HEK293 (cell line): ENCODE data around the gene PROKR1.

Experiments used
- CTCF ChIA-PET: fragments of 350-600 bp; formaldehyde crosslinking; extraction: SDS; loops from one replicate; lab custom pipeline; 2021; ENCODE audit warnings: antibody characterized with exemption; lab: Yijun Ruan, JAX
- POLR2A ChIA-PET: fragments of 300-600 bp; formaldehyde crosslinking; extraction: SDS; loops from one replicate; lab custom pipeline; 2020; ENCODE audit warnings: antibody characterized with exemption, inconsistent platforms; lab: Yijun Ruan, JAX
- H3K27ac ChIP-seq: fragments of 200-500 bp; sonication (Bioruptor generic); 2 replicates; pipeline ENCODE4 v1.5.1; 2014; ENCODE audit warnings: low read depth, low read length, control low read depth, inconsistent platforms; ENCODE audit errors: extremely low read depth
- H3K36me3 ChIP-seq, 2 experiments: fragments of 200-500 bp in 1 of 2; sonication (Bioruptor generic) in 1 of 2; 1 replicate in 1 of 2; 2 replicates in 1 of 2; pipeline ENCODE4 v1.5.1; 2014 to 2017; ENCODE audit warnings: inconsistent platforms in 2 of 2, low read length in 2 of 2; ENCODE audit not compliant: control insufficient read depth in 2 of 2, insufficient read depth in 1 of 2
- H3K4me1 ChIP-seq: fragments of 200-500 bp; sonication (Bioruptor generic); 2 replicates; pipeline ENCODE4 v1.5.1; 2014; ENCODE audit warnings: mild to moderate bottlenecking, low read length, inconsistent platforms; ENCODE audit not compliant: control insufficient read depth, insufficient read depth
- H3K4me3 ChIP-seq: 2 replicates; pipeline ENCODE4 v1.5.1; 2011; ENCODE audit warnings: low read depth, mild to moderate bottlenecking, control low read depth, low read length, moderate library complexity
- H3K9me3 ChIP-seq: fragments of 200-500 bp; sonication (Bioruptor generic); 2 replicates; pipeline ENCODE4 v1.5.1; 2014; ENCODE audit warnings: low read depth, low read length, inconsistent platforms; ENCODE audit not compliant: control insufficient read depth, insufficient read depth
- GLI4 ChIP-seq: fragments of 450-650 bp; formaldehyde crosslinking; IDR thresholded peaks from 2 replicates; pipeline ENCODE4 v1.5.1; 2016; ENCODE audit warnings: missing biosample characterization, missing genetic modification characterization
- KLF9 ChIP-seq: fragments of 450-650 bp; formaldehyde crosslinking; IDR thresholded peaks from 2 replicates; pipeline ENCODE4 v1.5.1; 2016; ENCODE audit warnings: missing biosample characterization, missing genetic modification characterization, low read depth
- SALL2 ChIP-seq: fragments of 450-650 bp; formaldehyde crosslinking; IDR thresholded peaks from 2 replicates; pipeline ENCODE4 v1.5.0; 2017; ENCODE audit warnings: missing biosample characterization, mild to moderate bottlenecking, missing genetic modification characterization, borderline replicate concordance
- SCRT1 ChIP-seq: fragments of 450-650 bp; formaldehyde crosslinking; IDR thresholded peaks from 2 replicates; pipeline ENCODE4 v1.5.1; 2016; ENCODE audit warnings: missing biosample characterization, missing genetic modification characterization, borderline replicate concordance
- SCRT2 ChIP-seq: fragments of 450-650 bp; formaldehyde crosslinking; IDR thresholded peaks from 2 replicates; pipeline ENCODE4 v1.5.1; 2016; ENCODE audit warnings: missing biosample characterization, missing genetic modification characterization
- YY1 ChIP-seq: fragments of 450-650 bp; formaldehyde crosslinking; IDR thresholded peaks from 2 replicates; pipeline ENCODE4 v1.5.1; 2018; ENCODE audit warnings: missing biosample characterization, missing genetic modification characterization
- ZFHX2 ChIP-seq: fragments of 450-650 bp; formaldehyde crosslinking; conservative IDR thresholded peaks from 2 replicates; pipeline ENCODE4 v1.5.1; 2016; ENCODE audit warnings: missing biosample characterization, missing genetic modification characterization
- ZFP37 ChIP-seq: fragments of 450-650 bp; formaldehyde crosslinking; IDR thresholded peaks from 2 replicates; pipeline ENCODE4 v1.5.1; 2016; ENCODE audit warnings: missing biosample characterization, missing genetic modification characterization
- ZNF157 ChIP-seq: fragments of 450-650 bp; formaldehyde crosslinking; IDR thresholded peaks from 2 replicates; pipeline ENCODE4 v1.5.1; 2016; ENCODE audit warnings: missing biosample characterization, missing genetic modification characterization
- ZNF48 ChIP-seq: fragments of 450-650 bp; formaldehyde crosslinking; IDR thresholded peaks from 2 replicates; pipeline ENCODE4 v1.5.1; 2016; ENCODE audit warnings: missing biosample characterization, missing genetic modification characterization
- ZNF548 ChIP-seq: fragments of 450-650 bp; formaldehyde crosslinking; IDR thresholded peaks from 2 replicates; pipeline ENCODE4 v1.5.1; 2016; ENCODE audit warnings: missing biosample characterization, missing genetic modification characterization
- ZNF558 ChIP-seq: fragments of 450-650 bp; formaldehyde crosslinking; IDR thresholded peaks from 2 replicates; pipeline ENCODE4 v1.5.1; 2016; ENCODE audit warnings: missing biosample characterization, missing genetic modification characterization
- ZNF623 ChIP-seq: fragments of 450-650 bp; formaldehyde crosslinking; IDR thresholded peaks from 2 replicates; pipeline ENCODE4 v1.5.1; 2016; ENCODE audit warnings: missing biosample characterization, missing genetic modification characterization
- ZNF785 ChIP-seq: fragments of 450-650 bp; formaldehyde crosslinking; IDR thresholded peaks from 2 replicates; pipeline ENCODE4 v1.5.1; 2016; ENCODE audit warnings: missing biosample characterization, missing genetic modification characterization
- TF ChIP-seq, protein P1 (sequence below): fragments of 450-650 bp; formaldehyde crosslinking; IDR thresholded peaks from 2 replicates; pipeline ENCODE4 v1.5.1; 2016; ENCODE audit warnings: missing biosample characterization, missing genetic modification characterization
- TF ChIP-seq, protein P2 (sequence below): fragments of 450-650 bp; formaldehyde crosslinking; conservative IDR thresholded peaks from 2 replicates; pipeline ENCODE4 v1.5.1; 2016; ENCODE audit warnings: low read depth, missing biosample characterization, missing genetic modification characterization
- TF ChIP-seq, protein P3 (sequence below): fragments of 450-650 bp; formaldehyde crosslinking; IDR thresholded peaks from 2 replicates; pipeline ENCODE4 v1.5.1; 2017; ENCODE audit warnings: missing biosample characterization, missing genetic modification characterization

The PROKR1 gene

DNA sequence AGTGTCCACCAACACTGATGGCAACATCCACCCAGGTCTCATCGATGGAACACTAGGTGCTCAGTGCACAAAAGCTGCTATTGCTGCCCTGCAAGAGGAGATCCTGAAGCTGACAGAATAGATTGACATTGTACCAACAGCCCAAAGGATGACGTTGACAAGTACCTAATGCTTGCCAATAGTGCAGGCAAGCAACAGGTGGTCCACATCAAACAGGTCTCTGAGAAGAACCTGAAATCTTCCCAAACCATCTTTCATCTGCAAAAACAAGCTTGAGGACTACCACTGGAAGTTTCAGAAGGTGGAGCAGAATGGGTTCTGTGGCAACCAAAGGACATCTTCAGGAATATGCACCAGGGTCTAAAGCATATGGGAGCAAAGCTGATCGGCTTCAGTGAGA is 15.8 kb upstream of the PROKR1 start:
- no peaks in the 10 kb centered on the region for H3K4me1 ChIP-seq
- H3K9me3 ChIP-seq: no peaks in the 10 kb centered on the region
- H3K36me3 ChIP-seq: no peaks in the 10 kb centered on the region
- TF ChIP-seq SCRT2: peak; percentile 91
- no peak for TF ChIP-seq YY1
- TF ChIP-seq ZNF623 (tag by site-specific recombination): no peak
- peak; percentile 49; the same call in 1 of the 2 replicates for TF ChIP-seq SCRT1 (tag by site-specific recombination)
- TF ChIP-seq ZNF48 (tag by site-specific recombination): no peak
- TF ChIP-seq ZNF785 (tag by site-specific recombination): no peak
- ChIA-PET CTCF (interaction anchor here (0.9 to 1.1 kb wide), 2 partner anchors 33 to 80 kb away, joined by 3 to 4 read pairs; no protein-coding TSS in a partner anchor), POLR2A (no interaction called here)
- no peak overlapping the region for H3K27ac ChIP-seq
- no peak overlapping the region for H3K4me3 ChIP-seq

DNA sequence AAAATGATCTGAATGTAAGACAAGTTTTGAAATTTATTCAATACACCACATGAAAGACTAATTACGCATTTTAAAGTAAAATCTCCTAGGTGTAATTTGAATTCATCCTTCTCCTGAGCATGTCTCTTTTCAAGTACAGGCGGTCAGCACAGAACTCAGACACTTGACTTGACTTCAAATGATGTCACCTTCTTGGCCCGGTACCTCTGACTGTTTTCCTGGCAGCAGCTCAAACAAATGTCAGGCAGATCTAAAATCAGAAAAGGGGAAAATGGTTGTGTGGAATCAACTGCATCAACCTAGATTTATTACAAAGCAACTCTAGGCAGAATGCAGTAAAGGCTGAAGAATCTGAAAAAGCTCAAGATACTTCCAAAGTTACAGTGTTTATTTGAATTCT is 11.4 kb upstream of the PROKR1 start:
- Histone ChIP-seq H3K4me1 (no peaks in the 10 kb centered on the region), H3K36me3 (no peaks in the 10 kb centered on the region), H3K27ac (no peak overlapping the region), H3K4me3 (no peak overlapping the region), H3K9me3 (no peaks in the 10 kb centered on the region)
- POLR2A ChIA-PET: no interaction called here
- CTCF ChIA-PET: interaction anchor here (0.5 kb wide), 1 partner anchor 29 kb away, joined by 3 read pairs; no protein-coding TSS in a partner anchor
- TF ChIP-seq ZNF157 (tag by site-specific recombination): no peak
- TF ChIP-seq ZNF558 (tag by site-specific recombination): no peak
- no peak for TF ChIP-seq GLI4 (tag by site-specific recombination)
- no peak for TF ChIP-seq ZFP37 (tag by site-specific recombination)
- TF ChIP-seq, protein P1, sequence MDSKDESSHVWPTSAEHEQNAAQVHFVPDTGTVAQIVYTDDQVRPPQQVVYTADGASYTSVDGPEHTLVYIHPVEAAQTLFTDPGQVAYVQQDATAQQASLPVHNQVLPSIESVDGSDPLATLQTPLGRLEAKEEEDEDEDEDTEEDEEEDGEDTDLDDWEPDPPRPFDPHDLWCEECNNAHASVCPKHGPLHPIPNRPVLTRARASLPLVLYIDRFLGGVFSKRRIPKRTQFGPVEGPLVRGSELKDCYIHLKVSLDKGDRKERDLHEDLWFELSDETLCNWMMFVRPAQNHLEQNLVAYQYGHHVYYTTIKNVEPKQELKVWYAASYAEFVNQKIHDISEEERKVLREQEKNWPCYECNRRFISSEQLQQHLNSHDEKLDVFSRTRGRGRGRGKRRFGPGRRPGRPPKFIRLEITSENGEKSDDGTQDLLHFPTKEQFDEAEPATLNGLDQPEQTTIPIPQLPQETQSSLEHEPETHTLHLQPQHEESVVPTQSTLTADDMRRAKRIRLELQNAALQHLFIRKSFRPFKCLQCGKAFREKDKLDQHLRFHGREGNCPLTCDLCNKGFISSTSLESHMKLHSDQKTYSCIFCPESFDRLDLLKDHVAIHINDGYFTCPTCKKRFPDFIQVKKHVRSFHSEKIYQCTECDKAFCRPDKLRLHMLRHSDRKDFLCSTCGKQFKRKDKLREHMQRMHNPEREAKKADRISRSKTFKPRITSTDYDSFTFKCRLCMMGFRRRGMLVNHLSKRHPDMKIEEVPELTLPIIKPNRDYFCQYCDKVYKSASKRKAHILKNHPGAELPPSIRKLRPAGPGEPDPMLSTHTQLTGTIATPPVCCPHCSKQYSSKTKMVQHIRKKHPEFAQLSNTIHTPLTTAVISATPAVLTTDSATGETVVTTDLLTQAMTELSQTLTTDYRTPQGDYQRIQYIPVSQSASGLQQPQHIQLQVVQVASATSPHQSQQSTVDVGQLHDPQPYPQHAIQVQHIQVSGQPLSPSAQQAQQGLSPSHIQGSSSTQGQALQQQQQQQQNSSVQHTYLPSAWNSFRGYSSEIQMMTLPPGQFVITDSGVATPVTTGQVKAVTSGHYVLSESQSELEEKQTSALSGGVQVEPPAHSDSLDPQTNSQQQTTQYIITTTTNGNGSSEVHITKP (tag by site-specific recombination): peak; percentile 45; the same call in 1 of the 2 replicates
- no peak for TF ChIP-seq SALL2 (tag by site-specific recombination)

DNA sequence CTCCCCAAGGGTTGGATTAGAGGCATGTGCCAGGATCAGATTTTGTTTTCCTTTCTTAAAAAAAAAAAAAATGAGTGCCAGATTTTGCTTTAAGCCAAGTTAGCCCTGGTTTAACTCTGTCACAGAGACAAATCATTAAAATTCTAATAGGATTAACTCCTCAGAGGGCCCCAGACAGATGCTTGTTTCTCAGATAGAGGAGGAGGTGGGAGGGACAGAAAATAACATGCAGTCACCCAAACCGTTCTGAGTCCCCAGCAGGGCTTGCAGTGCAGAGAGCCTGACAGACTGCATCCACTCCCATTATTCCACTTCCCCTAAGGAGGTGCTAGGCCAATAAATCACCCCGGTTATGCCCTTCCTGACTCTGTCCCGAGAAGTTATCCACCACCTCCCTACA is 6.3 kb upstream of the PROKR1 start:
- CTCF ChIA-PET: no interaction called here
- no peaks in the 10 kb centered on the region for H3K36me3 ChIP-seq
- POLR2A ChIA-PET: no interaction called here
- H3K4me3 ChIP-seq: no peak overlapping the region
- no peaks in the 10 kb centered on the region for H3K4me1 ChIP-seq
- H3K27ac ChIP-seq: no peak overlapping the region
- TF ChIP-seq, protein P2, sequence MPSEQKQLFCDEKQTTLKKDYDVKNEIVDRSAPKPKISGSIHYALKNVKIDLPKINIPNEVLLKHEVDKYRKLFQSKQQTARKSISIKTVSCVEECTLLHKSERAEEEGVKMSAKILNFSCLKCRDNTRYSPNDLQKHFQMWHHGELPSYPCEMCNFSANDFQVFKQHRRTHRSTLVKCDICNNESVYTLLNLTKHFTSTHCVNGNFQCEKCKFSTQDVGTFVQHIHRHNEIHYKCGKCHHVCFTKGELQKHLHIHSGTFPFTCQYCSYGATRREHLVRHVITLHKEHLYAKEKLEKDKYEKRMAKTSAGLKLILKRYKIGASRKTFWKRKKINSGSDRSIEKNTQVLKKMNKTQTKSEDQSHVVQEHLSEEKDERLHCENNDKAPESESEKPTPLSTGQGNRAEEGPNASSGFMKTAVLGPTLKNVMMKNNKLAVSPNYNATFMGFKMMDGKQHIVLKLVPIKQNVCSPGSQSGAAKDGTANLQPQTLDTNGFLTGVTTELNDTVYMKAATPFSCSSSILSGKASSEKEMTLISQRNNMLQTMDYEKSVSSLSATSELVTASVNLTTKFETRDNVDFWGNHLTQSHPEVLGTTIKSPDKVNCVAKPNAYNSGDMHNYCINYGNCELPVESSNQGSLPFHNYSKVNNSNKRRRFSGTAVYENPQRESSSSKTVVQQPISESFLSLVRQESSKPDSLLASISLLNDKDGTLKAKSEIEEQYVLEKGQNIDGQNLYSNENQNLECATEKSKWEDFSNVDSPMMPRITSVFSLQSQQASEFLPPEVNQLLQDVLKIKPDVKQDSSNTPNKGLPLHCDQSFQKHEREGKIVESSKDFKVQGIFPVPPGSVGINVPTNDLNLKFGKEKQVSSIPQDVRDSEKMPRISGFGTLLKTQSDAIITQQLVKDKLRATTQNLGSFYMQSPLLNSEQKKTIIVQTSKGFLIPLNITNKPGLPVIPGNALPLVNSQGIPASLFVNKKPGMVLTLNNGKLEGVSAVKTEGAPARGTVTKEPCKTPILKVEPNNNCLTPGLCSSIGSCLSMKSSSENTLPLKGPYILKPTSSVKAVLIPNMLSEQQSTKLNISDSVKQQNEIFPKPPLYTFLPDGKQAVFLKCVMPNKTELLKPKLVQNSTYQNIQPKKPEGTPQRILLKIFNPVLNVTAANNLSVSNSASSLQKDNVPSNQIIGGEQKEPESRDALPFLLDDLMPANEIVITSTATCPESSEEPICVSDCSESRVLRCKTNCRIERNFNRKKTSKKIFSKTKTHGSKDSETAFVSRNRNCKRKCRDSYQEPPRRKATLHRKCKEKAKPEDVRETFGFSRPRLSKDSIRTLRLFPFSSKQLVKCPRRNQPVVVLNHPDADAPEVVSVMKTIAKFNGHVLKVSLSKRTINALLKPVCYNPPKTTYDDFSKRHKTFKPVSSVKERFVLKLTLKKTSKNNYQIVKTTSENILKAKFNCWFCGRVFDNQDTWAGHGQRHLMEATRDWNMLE (tag by site-specific recombination): no peak
- TF ChIP-seq, protein P3, sequence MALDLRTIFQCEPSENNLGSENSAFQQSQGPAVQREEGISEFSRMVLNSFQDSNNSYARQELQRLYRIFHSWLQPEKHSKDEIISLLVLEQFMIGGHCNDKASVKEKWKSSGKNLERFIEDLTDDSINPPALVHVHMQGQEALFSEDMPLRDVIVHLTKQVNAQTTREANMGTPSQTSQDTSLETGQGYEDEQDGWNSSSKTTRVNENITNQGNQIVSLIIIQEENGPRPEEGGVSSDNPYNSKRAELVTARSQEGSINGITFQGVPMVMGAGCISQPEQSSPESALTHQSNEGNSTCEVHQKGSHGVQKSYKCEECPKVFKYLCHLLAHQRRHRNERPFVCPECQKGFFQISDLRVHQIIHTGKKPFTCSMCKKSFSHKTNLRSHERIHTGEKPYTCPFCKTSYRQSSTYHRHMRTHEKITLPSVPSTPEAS (tag by site-specific recombination): no peak
- TF ChIP-seq KLF9: no peak
- TF ChIP-seq ZNF548 (tag by site-specific recombination): no peak
- TF ChIP-seq ZFHX2 (tag by site-specific recombination): no peak
- no peaks in the 10 kb centered on the region for H3K9me3 ChIP-seq
